HEK293 (cell line): Measurements from ENCODE around the gene SUN3.
A peak's percentile ranks its signal among the peaks of the same experiment; 100 is the strongest.

Experiments
- CTCF ChIA-PET: fragments of 350-600 bp; formaldehyde crosslinking; extraction: SDS; loops from one replicate; lab custom pipeline; 2021; ENCODE audit warnings: antibody characterized with exemption; lab: Yijun Ruan, JAX
- POLR2A ChIA-PET: fragments of 300-600 bp; formaldehyde crosslinking; extraction: SDS; loops from one replicate; lab custom pipeline; 2020; ENCODE audit warnings: antibody characterized with exemption, inconsistent platforms; lab: Yijun Ruan, JAX
- H3K27ac ChIP-seq: fragments of 200-500 bp; sonication (Bioruptor generic); 2 replicates; pipeline ENCODE4 v1.5.1; 2014; ENCODE audit warnings: low read depth, low read length, control low read depth, inconsistent platforms; ENCODE audit errors: extremely low read depth
- H3K36me3 ChIP-seq, 2 experiments: fragments of 200-500 bp in 1 of 2; sonication (Bioruptor generic) in 1 of 2; 1 replicate in 1 of 2; 2 replicates in 1 of 2; pipeline ENCODE4 v1.5.1; 2014 to 2017; ENCODE audit warnings: inconsistent platforms in 2 of 2, low read length in 2 of 2; ENCODE audit not compliant: control insufficient read depth in 2 of 2, insufficient read depth in 1 of 2
- H3K4me1 ChIP-seq: fragments of 200-500 bp; sonication (Bioruptor generic); 2 replicates; pipeline ENCODE4 v1.5.1; 2014; ENCODE audit warnings: mild to moderate bottlenecking, low read length, inconsistent platforms; ENCODE audit not compliant: control insufficient read depth, insufficient read depth
- H3K4me3 ChIP-seq: 2 replicates; pipeline ENCODE4 v1.5.1; 2011; ENCODE audit warnings: low read depth, mild to moderate bottlenecking, control low read depth, low read length, moderate library complexity
- H3K9me3 ChIP-seq: fragments of 200-500 bp; sonication (Bioruptor generic); 2 replicates; pipeline ENCODE4 v1.5.1; 2014; ENCODE audit warnings: low read depth, low read length, inconsistent platforms; ENCODE audit not compliant: control insufficient read depth, insufficient read depth
- GLIS2 ChIP-seq: fragments of 450-650 bp; formaldehyde crosslinking; IDR thresholded peaks from 2 replicates; pipeline ENCODE4 v1.5.1; 2016; ENCODE audit warnings: missing biosample characterization, missing genetic modification characterization
- PBX3 ChIP-seq: sonication (generic); formaldehyde crosslinking; IDR thresholded peaks from 2 replicates; pipeline ENCODE4 v1.8.1; 2022; ENCODE audit warnings: mild to moderate bottlenecking, moderate library complexity, missing genetic modification reagents
- PRDM4 ChIP-seq: fragments of 450-650 bp; formaldehyde crosslinking; IDR thresholded peaks from 2 replicates; pipeline ENCODE4 v1.5.1; 2017; ENCODE audit warnings: missing biosample characterization, missing genetic modification characterization
- PRDM6 ChIP-seq: fragments of 450-650 bp; formaldehyde crosslinking; IDR thresholded peaks from 2 replicates; pipeline ENCODE4 v1.5.1; 2017; ENCODE audit warnings: missing biosample characterization, missing genetic modification characterization
- SCRT2 ChIP-seq: fragments of 450-650 bp; formaldehyde crosslinking; IDR thresholded peaks from 2 replicates; pipeline ENCODE4 v1.5.1; 2016; ENCODE audit warnings: missing biosample characterization, missing genetic modification characterization
- YY1 ChIP-seq: fragments of 450-650 bp; formaldehyde crosslinking; IDR thresholded peaks from 2 replicates; pipeline ENCODE4 v1.5.1; 2018; ENCODE audit warnings: missing biosample characterization, missing genetic modification characterization
- ZBTB17 ChIP-seq: fragments of 450-650 bp; formaldehyde crosslinking; IDR thresholded peaks from 2 replicates; pipeline ENCODE4 v1.5.1; 2016; ENCODE audit warnings: missing biosample characterization, missing genetic modification characterization
- ZBTB26 ChIP-seq: fragments of 450-650 bp; formaldehyde crosslinking; optimal IDR thresholded peaks from 2 replicates; pipeline ENCODE3; 2016; ENCODE audit warnings: missing biosample characterization, mild to moderate bottlenecking, missing genetic modification characterization
- ZIC2 ChIP-seq: fragments of 450-650 bp; formaldehyde crosslinking; IDR thresholded peaks from 2 replicates; pipeline ENCODE4 v1.5.1; 2016; ENCODE audit warnings: missing biosample characterization, missing genetic modification characterization
- ZNF10 ChIP-seq: fragments of 450-650 bp; formaldehyde crosslinking; IDR thresholded peaks from 2 replicates; pipeline ENCODE4 v1.5.1; 2017; ENCODE audit warnings: missing biosample characterization, missing genetic modification characterization
- ZNF202 ChIP-seq: fragments of 450-650 bp; formaldehyde crosslinking; IDR thresholded peaks from 2 replicates; pipeline ENCODE4 v1.5.1; 2016; ENCODE audit warnings: missing biosample characterization, missing genetic modification characterization, borderline replicate concordance
- ZNF223 ChIP-seq: fragments of 450-650 bp; formaldehyde crosslinking; IDR thresholded peaks from 2 replicates; pipeline ENCODE4 v1.5.1; 2016; ENCODE audit warnings: missing biosample characterization, missing genetic modification characterization
- ZNF24 ChIP-seq: fragments of 450-650 bp; formaldehyde crosslinking; IDR thresholded peaks from 2 replicates; pipeline ENCODE4 v1.5.1; 2016; ENCODE audit warnings: missing biosample characterization, missing genetic modification characterization
- ZNF335 ChIP-seq: fragments of 450-650 bp; formaldehyde crosslinking; conservative IDR thresholded peaks from 2 replicates; pipeline ENCODE4 v1.5.1; 2016; ENCODE audit warnings: missing biosample characterization, missing genetic modification characterization
- ZNF37A ChIP-seq: fragments of 450-650 bp; IDR thresholded peaks from 2 replicates; pipeline ENCODE4 v1.5.1; 2018; ENCODE audit warnings: missing biosample characterization, missing genetic modification characterization
- ZNF426 ChIP-seq: fragments of 450-650 bp; formaldehyde crosslinking; IDR thresholded peaks from 2 replicates; pipeline ENCODE4 v1.5.1; 2017; ENCODE audit warnings: missing biosample characterization, missing genetic modification characterization, mild to moderate bottlenecking, inconsistent platforms, moderate library complexity
- ZNF48 ChIP-seq: fragments of 450-650 bp; formaldehyde crosslinking; IDR thresholded peaks from 2 replicates; pipeline ENCODE4 v1.5.1; 2016; ENCODE audit warnings: missing biosample characterization, missing genetic modification characterization
- ZNF488 ChIP-seq: fragments of 450-650 bp; formaldehyde crosslinking; IDR thresholded peaks from 2 replicates; pipeline ENCODE4 v1.5.1; 2016; ENCODE audit warnings: missing biosample characterization, missing genetic modification characterization
- ZNF544 ChIP-seq: fragments of 450-650 bp; formaldehyde crosslinking; IDR thresholded peaks from 2 replicates; pipeline ENCODE4 v1.5.0; 2017; ENCODE audit warnings: missing biosample characterization, missing genetic modification characterization
- ZNF792 ChIP-seq: fragments of 450-650 bp; formaldehyde crosslinking; IDR thresholded peaks from 2 replicates; pipeline ENCODE4 v1.5.1; 2016; ENCODE audit warnings: missing biosample characterization, missing genetic modification characterization
- ZNF830 ChIP-seq: fragments of 450-650 bp; IDR thresholded peaks from 2 replicates; pipeline ENCODE4 v1.5.0; 2018; ENCODE audit warnings: missing biosample characterization, missing genetic modification characterization, low read depth, mild to moderate bottlenecking, moderate library complexity

Gene SUN3

GRCh38 chr7:48035967-48036478 lies 7.1 kb upstream of the SUN3 start:
- H3K9me3 ChIP-seq = no peaks in the 10 kb centered on the region
- ChIA-PET CTCF (no interaction called here), POLR2A (interaction anchor here (1.0 to 1.3 kb wide), 2 partner anchors 52 to 56 kb away, joined by 3 to 4 read pairs; no protein-coding TSS in a partner anchor)
- H3K27ac ChIP-seq = no peak overlapping the region
- peak overlapping the region; percentile 74 for H3K4me3 ChIP-seq
- no peaks in the 10 kb centered on the region for H3K36me3 ChIP-seq
- H3K4me1 ChIP-seq = peaks cover 3% of the 10 kb centered on the region
- TF ChIP-seq ZBTB26 (tag by site-specific recombination) (peak; percentile 71), ZNF24 (tag by site-specific recombination) (no peak), ZNF10 (tag by site-specific recombination) (no peak), GLIS2 (no peak), ZNF830 (tag by site-specific recombination) (no peak), PBX3 (CRISPR knock-in tag) (no peak), PRDM6 (tag by site-specific recombination) (no peak), ZNF488 (tag by site-specific recombination) (no peak), ZBTB17 (peak; percentile 21; the same call in 1 of the 2 replicates), SCRT2 (tag by site-specific recombination) (peak; percentile 64), ZIC2 (peak; percentile 86), ZNF37A (tag by site-specific recombination) (no peak), YY1 (tag by site-specific recombination) (no peak), ZNF335 (tag by site-specific recombination) (peak; percentile 72), ZNF202 (no peak), ZNF223 (tag by site-specific recombination) (no peak), ZNF426 (no peak), PRDM4 (tag by site-specific recombination) (no peak), ZNF544 (tag by site-specific recombination) (no peak), ZNF792 (peak; percentile 72; the same call in 1 of the 2 replicates), ZNF48 (no peak)
